Renal cortical epithelial cell (primary cell): ENCODE results near the gene FER. TPM values are rescaled to one million over a fixed set of nuclear protein-coding genes. Genes with fewer than 3 reads are reported as not detected.
"Not testable (repeated sequence)": the region's sequence is repeated elsewhere in the genome, so short reads cannot be mapped to it uniquely, and the experiment has no call there.

Source experiments
- DNase-seq: peaks from one replicate; pipeline ENCODE4 v3.0.0-alpha.2; 2011; ENCODE audit warnings: low read depth
- total RNA-seq: library from RNA; depleted of rRNA; stranded (reverse); fragments of >200 nt; gene quantifications from 2 replicates; pipeline ENCODE4 v1.2.3, GENCODE V29; 2014

The FER gene
- total RNA-seq, 1 donor from 2014 or later = 56.4 TPM

DNA sequence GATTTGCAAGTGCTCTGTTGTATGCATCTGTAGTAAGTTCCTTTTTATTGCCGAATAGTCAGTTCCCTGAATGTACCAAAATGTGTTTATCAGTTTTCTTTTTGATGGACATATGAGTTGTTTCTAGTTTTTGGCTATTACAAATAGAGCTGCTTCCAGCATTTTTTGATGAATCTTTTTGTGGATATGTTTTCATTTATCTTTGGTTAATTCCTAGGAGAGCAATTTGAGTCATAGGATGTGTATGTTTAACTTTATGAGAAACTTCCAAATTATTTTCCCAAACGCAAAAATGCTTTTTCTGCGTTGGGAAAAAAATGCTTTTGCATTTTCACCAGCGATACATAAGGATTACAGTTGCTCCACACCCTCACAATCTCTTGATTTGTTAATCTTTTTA, 287.7 kb downstream of the FER start:
- no peak for DNase-seq

DNA sequence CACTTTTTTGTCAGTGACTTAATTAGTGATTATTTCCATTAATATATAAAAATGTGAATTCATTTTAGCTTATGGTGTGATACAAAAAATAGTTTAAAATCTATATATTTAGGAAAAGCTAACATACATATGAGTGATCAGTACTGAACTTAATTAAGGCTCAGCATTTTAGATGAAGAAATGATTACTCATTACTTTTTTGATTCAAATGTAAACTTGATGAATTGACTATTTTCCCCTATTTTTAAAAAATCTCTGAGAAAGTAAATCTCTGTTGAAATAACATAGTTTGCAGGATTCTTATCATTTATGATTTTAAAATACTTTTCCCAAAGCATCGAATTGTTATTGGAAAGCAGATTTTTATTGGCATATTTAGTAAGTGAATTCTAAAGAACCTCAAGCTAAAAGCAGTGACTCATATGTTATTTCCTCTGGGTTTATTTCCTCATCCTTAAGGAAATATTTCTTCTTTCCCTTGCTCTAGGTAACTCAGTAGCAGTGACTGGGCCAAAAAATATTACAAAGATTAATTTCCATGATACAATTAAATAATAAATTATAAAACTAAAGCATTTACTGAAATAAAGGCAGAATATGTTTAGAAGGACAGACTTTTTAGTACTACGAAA, 290.6 kb downstream of the FER start:
- peak; percentile 69 for DNase-seq

DNA sequence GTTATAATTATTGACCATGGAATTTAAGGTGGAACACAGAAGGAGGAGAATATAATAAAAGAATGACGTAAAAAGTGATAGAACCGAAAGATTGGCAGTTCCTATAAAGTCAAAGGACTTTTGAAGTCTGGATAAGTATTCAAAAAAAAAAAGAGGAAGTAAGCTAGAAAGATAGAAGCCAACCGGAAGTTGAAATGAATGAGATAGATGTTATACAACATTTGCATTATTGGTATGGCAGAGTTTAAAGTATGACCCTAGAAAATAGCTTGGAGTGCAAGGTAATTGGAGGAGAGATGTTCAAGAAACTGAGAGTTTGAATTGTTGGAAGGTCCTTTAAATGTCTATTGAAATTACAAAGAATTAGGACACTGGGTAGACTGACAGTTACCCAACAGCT, 293.6 kb downstream of the FER start:
- no peak for DNase-seq

DNA sequence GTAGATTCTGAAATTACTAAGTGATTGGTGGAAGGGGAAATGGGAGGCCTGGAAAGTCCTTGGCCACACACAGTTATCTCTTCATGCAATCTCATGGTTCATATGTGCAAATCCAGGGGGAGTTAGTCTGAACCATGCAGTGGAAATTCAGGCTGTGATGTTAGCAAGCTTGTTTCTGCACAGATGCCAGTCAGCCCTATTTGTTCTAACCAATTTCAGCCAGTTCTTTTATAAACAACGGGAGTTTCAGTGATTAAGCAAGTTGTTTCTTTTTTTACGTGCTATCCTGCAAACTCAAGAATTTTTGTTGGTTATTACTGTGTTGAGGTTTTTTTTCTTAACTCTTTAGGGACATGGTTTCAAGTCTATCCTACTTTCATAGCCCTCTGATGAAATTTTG, 298.0 kb downstream of the FER start:
- DNase-seq = peak; percentile 9

DNA sequence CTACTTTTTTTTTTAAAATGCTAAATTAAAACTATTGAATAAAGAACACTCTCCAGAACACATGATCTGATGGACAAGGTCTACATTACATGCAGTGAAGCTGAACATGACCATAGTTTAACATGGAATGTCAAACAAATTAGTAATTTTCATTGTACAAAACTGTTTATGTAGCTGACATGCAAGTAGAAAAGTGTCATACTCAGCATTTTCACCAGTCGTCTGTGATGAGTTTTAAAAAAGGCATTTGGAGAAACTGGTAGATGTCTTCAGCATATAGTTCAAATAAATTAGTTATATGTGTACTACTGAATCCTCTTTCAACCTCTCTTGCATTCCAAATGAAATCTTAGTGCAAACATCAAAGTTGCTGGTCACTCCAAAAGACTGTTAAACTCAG, 301.9 kb downstream of the FER start:
- no peak for DNase-seq

DNA sequence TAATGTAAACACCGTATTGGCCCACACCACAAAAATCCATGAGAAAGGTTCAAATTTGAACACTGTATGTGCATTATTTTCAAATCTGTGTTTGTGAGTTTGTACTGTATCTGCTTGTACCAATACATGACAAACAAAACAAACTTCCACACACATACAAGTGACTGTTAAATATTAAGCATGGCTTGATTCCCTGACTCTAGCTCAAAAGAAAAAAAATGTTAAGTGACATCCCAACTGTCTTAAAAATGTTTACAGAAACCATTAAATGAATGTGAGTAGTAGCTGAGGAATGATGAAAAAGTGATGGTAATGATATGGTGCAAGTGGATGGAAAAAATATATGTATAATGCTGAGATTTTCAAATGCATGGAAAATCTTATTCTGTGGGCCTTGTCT, 302.6 kb downstream of the FER start:
- DNase-seq = not testable (repeated sequence)

DNA sequence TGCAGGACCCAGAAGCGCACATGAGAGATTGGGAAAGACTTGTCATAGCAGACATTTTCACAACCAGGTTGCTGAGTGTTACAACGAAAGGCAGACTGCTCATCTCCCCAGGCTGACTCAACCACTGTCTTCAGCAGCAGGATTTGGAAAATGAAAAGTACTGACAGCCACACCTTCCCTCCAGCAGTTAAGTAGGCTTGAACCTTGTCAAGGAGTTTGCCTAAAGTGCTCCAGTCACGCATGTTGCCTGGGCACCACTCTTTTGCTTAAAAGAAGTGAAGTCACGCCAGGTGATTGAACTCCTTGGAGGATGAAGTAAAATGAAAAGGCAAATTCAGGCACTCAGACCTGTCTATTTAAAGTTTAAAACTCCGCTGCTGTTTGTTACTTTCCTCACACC, 304.5 kb downstream of the FER start:
- not testable (repeated sequence) for DNase-seq

DNA sequence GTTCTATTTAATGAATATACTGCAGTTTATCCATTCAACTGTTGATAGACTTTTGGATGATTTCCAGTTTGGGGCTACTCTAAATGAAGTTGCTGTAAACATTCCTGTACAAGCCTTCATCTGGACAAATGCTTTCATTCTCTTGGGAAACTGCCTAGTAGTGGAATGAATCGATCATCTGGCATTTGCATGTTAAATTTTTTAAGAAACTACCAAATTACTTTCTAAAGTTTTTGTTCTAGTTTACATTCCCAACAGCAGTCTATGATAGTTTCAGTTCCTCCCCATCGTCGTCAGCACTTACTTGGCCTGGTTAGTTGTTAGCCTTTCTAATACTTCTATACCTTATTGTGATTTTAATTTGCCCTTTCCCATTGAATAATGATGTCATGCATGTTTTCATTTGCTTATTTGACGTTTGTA, 306.3 kb downstream of the FER start:
- DNase-seq = peak; percentile 10

DNA sequence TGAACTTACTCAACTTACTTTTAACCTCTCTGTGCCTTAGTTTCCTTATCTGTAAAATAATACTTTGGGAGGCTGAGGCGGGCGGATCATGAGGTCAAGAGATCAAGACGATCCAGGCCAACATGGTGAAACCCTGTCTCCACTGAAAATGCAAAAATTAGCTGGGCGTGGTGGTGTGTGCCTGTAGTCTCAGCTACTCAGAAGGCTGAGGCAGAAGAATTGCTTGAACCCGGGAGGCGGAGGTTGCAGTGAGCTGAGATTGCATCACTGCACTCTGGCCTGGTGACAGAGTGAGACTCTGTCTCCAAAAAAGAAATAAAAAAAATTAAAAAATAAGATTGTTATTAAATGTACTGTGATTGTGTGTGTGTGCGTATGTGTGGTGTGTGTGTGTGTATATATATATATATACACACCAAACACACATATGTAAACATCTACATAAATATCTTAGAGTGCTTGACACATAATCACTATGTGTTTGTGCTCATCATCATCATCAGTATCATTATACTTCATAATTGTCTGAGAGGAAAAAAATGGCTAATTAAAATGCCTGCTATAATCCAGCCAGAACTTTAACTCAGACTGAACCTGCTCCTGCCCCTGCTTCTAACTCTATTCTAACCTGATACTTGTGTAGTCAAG, 312.8 kb downstream of the FER start:
- DNase-seq = no peak

DNA sequence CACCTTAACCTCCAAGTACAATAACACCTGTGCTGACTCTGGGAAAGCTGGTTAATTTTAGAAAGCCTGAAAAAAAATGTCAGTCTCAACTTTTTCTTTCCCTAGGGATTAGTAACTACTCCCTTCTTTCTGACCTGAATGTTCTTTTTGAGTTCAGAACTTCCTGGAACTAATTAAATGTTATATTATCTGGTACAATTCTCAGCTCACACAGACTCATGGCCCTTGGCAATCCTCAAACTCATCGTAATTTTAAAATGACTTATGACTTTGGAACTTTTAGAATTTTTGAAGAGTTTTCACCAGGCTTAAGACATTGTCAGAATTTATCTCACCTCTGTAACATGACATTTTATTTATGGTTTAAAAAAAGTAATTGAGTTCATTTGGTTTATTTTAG, 315.0 kb downstream of the FER start:
- no peak for DNase-seq

DNA sequence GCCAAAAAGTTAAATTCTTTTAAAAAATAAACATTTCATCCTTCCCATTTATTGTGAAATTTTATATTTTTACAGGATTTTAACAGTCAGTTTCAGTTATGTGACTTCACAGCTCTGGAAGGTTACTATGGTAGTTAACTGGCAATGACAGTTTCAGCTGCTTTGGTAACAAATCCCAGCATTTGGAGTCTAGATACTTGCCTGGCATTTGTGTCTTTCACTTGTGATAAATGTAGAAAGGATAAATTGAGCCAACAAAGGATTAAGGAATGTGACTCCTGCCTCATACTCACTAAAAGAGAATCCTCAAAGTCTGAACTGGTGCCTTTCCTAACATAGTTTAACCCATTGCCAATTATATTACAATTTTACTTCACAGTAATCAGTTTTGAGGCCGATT, 315.5 kb downstream of the FER start:
- DNase-seq = no peak

DNA sequence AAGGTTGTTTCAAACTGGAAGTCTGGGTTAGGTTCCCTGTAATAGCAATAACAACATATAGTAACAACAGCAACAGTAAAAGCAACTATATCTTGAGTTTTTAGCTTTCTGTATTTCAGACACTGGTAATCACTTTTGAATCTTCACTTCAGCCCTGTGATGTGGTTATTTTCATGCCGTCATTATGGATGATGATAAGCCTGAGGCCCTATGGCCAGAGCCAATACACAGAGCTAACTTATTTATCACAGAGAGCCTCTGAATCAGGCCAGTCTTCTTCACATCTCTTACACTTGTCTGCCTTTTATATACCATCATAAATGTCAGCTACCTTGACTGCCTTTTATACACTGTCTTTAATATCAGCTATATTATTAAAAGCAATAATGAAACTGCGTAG, 329.0 kb downstream of the FER start:
- no peak for DNase-seq

DNA sequence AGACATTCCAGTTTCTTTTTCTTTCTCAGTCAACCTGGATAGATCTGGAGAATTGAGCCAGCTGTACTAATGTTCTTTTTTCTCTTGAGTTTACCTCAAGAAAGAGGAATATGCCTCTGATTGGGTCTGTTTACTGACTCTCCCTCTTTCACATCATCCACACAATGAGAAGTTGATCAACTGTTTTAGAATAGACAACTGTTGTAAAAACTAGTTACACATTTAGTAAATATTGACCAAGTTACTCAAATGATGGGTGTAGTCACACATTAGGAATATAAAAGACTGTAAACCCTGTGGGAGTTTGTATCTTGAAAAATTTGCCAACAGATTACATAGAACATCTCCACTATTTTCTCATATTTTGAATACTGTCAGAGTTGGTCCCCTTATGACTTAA, 330.8 kb downstream of the FER start:
- no peak for DNase-seq

DNA sequence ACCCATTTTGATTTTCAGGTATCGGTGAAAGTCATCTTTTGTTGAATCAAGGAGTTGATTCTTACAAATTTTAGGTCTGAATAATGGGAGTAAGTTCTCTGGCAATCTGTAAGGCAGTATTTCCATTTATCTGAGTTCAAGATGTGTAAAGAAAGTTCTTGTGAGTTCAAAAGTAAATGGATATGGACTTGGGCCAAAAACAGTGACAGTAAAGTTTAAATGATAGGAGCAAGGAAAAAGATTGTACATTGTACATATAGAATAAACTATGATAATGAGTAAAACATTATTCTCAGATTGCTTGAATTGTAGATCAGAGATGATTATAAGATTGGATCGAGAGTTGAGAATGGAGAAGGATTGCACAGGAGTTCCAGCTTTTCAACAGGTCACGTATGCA, 332.8 kb downstream of the FER start:
- DNase-seq = no peak

DNA sequence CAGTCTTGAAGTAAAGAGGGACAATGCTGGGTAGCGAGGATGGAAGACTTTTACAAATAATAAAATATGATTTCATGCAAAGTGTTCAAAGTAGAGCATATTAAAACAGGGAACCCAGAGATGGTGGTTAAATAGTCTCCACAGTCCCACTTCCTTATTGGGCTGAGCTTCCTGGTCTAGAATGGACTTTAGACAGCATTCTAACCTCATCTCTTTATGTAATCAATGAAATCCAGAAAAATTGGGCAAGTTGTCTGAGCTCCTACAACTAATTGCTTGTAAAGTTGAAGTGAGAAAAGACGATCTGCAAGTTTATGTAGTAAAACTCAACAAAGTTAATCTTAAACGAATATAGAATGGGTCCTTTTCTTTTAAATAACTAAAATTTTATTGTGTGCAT, 333.2 kb downstream of the FER start:
- DNase-seq = no peak

DNA sequence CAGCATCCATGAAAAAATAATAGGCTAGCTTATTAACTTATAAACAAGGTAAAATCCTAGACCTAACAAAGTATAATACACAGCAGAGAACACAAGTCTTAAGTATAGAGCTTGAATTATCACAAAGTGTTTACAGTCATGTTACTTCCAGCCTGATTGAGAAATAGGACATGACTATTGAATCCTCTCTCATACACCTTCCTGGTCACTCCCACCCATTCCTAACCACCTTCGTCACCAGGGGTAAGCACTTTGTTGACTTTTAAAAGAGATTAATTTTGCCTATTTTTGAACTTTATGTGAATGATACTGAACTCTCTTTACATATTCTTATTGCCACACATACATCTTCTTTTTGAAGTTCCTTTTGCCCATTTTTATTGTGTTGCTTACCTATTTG, 336.2 kb downstream of the FER start:
- no peak for DNase-seq

DNA sequence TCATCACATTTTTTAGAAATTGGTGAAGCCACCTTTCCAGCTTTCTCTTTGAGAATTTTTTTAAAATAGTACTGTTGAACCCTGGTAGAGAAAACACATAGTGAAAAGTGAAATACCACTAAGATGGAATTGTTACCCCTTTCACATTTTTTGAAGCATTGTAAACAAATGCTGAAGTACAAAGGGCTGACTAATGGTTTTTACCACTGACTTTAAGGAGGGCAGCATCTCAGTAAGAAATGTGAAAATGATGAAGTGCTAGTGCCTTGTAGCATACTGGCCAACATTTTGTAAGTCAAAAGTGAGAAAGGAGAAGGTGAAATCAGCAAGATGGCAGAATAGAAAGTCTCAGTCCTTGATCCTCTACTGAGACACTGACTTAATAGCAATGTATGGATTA, 341.5 kb downstream of the FER start:
- DNase-seq = no peak

DNA sequence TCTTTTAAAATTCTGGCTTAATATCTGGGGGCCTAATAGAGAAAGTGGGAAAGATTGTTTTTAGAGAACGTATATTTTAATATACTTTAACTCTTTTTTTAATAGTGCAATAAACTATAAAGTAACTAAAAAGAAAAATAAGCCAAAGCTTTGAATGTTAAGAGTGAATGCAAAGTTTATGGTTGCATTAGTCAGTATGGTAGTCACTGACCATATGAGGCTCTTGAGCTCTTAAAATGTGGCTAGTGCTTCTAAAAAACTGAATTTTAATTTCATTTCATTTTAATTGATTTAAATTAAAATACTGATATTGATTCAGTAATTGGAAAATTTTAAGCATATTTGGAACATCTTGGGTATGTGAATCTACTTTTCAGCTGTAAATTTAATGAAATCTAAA, 351.4 kb downstream of the FER start:
- DNase-seq = no peak

DNA sequence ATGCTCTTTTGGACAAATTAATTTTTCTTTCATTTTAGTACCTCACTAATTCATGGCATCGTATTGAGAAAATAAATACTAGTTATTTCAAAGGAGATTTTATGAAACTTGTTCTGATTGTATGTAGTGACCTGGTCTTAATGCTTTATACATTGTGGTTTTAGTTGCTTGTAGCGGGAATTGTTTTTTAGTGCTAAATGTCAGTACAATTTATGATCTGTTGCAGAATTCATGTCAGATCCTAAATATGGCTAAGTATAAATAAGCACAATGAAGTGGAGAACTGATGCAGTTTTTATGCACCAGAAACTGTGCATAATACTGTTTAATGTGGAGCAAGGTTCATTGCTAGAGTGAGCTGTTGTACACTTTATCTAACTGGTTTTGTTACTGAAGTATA, 353.3 kb downstream of the FER start:
- no peak for DNase-seq

DNA sequence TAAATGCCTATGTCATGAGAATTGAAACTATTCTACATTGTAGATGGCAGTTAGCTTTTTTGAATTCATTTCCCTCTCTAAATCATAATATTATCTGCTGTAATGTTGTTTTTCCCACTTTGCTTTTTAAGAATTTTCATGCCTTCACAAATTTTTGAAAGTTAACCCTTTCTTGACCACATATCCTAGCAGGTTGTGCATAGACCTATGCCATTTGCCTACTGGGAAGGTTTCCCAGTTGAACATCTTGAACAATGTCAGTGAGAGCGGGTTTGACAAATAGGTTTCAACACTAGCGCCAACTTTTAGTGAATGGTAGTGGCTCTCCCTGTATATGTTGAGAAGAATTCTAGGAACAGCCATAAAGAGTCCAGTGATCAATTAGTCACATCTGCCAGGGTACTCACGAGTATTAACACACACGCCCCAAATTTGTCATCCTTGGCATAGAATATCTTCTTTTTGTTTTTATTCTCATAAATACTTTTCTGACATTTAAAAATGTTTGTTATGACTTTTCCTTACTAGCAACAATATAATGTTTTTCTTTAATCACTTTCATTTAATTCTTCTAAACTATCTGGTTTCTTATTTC, 354.5 kb downstream of the FER start:
- no peak for DNase-seq

DNA sequence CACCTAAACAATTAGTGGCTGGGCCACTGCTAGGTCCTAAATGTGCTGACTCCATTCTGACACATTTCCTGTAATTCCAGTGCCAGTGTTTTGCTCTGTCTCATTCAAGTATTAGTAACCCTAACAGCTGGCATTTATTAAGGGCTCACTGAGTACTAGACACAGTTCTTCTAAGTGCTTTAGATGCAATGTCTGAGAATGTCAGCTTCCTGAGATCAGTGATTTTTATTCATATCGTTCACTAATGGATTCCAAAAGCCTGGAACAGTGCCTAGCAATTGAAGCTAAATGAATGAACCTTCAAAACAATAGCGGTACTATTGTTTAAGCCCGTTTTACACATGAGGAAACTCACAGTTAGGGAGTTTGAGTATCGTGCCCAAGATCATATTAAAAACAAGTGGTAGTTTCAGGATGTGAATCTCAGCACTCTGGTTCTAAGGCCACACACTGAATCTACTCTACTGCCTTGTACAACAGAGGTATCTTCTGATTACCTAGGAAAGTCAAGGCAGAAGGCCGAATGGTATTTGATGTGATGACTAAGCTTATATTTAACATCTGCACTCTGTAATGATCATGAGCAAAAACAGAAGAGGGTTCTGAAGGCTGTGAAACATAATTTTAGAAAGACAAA, 358.1 kb downstream of the FER start:
- DNase-seq = peak; percentile 80

DNA sequence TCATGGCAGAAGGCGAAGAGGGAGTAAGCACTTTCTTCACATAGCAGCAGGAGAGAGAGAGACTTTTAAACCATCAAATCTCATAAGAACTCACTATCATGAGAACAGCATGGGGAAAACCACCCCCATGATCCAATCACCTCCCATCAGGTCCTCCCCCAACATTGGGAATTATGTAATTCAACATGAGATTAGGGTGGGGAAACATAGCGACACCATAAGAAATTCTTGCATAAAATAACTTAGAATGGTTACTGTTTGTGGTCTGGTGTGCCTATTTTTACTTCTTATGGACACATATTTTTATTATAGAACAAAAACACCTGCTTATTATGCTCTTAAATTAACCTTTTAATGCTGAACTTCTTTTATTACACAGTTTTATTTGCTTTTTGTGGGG, 364.0 kb downstream of the FER start:
- DNase-seq = no peak

DNA sequence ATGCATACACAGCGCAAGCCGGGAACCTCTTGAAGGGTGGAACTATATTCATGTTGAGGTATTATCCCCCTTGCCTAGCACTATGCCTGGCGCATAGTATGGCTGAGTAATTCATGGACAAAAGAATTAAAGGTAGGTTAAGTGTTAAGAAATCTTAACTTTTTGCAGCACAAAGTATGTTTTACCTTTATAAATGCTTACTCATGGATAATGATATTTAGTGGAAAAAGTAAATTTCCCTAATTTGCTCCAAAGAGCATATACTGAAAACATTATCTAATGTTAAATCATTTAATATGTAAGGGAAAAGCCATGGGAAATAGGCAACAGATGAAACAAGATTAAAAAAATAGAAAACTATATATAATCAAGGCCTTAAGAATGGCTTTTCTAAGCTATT, 365.9 kb downstream of the FER start:
- DNase-seq = no peak
